Stimulated activated naive CD8-positive, alpha-beta T cell treated with anti-CD3 and anti-CD28 coated beads, Interleukin-15, amount 100 ng/mL, for 72 hours (primary cell): ENCODE results near the gene LEP.
"Not testable (repeated sequence)": the region's sequence is repeated elsewhere in the genome, so short reads cannot be mapped to it uniquely, and the experiment has no call there.

Experiments used
- ATAC-seq: fragments of 150-1000 bp; cut with Tn5 transposase; 2 replicates; pipeline ENCODE4 v1.10.0; 2021; ENCODE audit warnings: mild to moderate bottlenecking, moderate library complexity
- DNase-seq, 2 donors: peaks; one replicate each; pipeline ENCODE4 v3.0.0; 2021 to 2022
- H3K27ac Mint-ChIP-seq, 2 donors: one replicate each; pipeline ENCODE4 v1.8.0; 2022; ENCODE audit warnings: mild to moderate bottlenecking in 2 of 2, mixed read lengths in 2 of 2, moderate library complexity in 2 of 2
- H3K27me3 Mint-ChIP-seq: one replicate; pipeline ENCODE4 v1.8.0; 2022; ENCODE audit warnings: mixed read lengths
- H3K4me1 Mint-ChIP-seq: one replicate; pipeline ENCODE4 v1.8.0; 2022; ENCODE audit warnings: mild to moderate bottlenecking, mixed read lengths
- H3K4me3 Mint-ChIP-seq, 2 donors: one replicate each; pipeline ENCODE4 v1.8.0; 2022; ENCODE audit warnings: mild to moderate bottlenecking in 2 of 2, mixed read lengths in 2 of 2, moderate library complexity in 1 of 2
- H3K9me3 Mint-ChIP-seq, 2 donors: one replicate each; pipeline ENCODE4 v1.8.0; 2022; ENCODE audit warnings: mixed read lengths in 2 of 2

Gene LEP

DNA sequence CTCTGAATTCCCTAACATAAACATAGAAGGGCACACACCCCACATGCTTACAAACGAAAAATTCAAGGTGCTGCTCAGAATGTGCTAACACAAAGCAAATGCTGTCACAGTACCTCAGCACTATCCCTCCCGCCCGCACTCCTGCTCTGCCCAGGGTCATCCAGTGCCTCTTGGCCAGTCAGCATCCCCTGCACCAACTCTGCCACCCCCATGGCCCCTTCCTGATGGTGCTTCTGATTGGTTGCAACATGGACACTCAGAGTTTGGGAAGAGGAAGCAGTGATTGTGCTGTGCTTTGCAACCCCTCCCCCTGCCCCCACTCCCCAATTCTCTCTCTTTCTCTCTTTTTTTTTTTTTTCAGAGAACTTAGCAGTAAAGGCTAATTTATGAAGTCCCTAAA is 13.8 kb upstream of the LEP start:
- no peak overlapping the region for H3K4me3 Mint-ChIP-seq
- H3K27ac Mint-ChIP-seq: no peak overlapping the region
- H3K9me3 Mint-ChIP-seq: no peaks in the 10 kb centered on the region
- ATAC-seq: no peak
- no peak for DNase-seq
- no peaks in the 10 kb centered on the region for H3K4me1 Mint-ChIP-seq
- peaks cover 14% of the 10 kb centered on the region for H3K27me3 Mint-ChIP-seq

DNA sequence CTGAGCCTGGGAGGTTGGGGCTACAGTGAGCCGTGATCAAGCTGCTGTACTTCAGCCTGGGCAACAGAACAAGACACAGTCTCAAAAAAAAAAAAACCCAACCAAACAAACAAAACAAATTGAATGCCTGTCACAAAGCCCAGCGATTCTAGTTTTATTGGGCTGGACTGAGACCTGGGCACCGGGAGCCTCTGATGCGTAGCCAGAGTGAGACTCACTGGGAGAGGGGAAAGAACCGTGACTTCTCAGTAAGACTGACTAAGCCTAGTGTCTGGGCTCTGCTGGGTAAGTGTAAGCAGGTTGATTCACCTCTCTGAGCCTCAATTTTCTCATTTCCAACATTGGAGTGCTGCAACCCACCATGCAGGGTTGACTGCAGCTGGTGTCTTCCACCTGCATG is 10.1 kb upstream of the LEP start:
- H3K9me3 Mint-ChIP-seq: no peaks in the 10 kb centered on the region
- no peak overlapping the region for H3K4me3 Mint-ChIP-seq
- no peaks in the 10 kb centered on the region for H3K4me1 Mint-ChIP-seq
- DNase-seq (no peak), ATAC-seq (no peak)
- peaks cover 9% of the 10 kb centered on the region for H3K27me3 Mint-ChIP-seq
- H3K27ac Mint-ChIP-seq: no peak overlapping the region

DNA sequence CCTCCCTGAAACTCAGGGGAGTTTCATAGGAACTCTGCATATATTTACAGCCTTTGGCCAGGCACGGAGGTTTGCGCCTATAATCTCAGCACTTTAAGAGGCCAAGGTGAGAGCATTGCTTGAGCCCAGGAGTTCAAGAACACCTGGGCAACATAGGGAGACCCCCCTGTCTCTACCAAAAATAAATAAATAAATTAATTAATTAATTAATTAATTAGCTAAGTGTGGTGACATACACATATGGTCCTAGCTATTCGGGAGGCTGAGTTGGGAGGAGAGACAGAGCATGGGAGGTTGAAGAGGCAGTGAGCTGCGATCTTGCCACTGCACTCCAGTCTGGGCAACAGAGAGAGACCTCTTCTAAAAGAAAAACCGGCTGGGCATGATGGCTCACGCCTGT is 9.4 kb upstream of the LEP start:
- peaks cover 2% of the 10 kb centered on the region for H3K4me1 Mint-ChIP-seq
- DNase-seq (no peak), ATAC-seq (no peak)
- H3K27ac Mint-ChIP-seq: no peak overlapping the region
- H3K27me3 Mint-ChIP-seq: peaks cover 9% of the 10 kb centered on the region
- no peak overlapping the region for H3K4me3 Mint-ChIP-seq
- peaks cover 0 to 2% of the 10 kb centered on the region in 2 donors for H3K9me3 Mint-ChIP-seq

DNA sequence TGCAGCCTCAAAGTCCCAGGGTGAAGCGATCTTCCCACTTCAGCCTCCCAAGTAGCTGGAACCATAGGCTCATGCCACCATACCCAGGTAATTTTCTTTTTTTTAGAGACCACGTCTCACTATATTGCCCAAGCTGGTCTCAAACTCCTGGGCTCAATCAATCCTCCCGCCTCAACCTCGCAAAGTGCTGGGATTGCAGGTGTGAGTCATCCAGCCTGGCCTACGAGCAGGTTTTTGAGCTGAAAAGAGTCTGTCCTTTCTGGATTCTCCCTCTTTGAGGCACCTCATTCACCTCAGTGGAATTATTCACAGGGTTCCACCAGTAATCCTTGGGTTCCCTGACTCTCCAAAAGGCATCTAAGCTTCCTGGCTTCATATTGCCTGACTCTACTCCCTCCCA is 7.6 kb upstream of the LEP start:
- H3K4me3 Mint-ChIP-seq: no peak overlapping the region
- peaks cover 9% of the 10 kb centered on the region for H3K27me3 Mint-ChIP-seq
- DNase-seq (no peak), ATAC-seq (no peak)
- H3K4me1 Mint-ChIP-seq: peaks cover 11% of the 10 kb centered on the region
- H3K9me3 Mint-ChIP-seq: peaks cover 6 to 11% of the 10 kb centered on the region in 2 donors
- H3K27ac Mint-ChIP-seq: no peak overlapping the region

DNA sequence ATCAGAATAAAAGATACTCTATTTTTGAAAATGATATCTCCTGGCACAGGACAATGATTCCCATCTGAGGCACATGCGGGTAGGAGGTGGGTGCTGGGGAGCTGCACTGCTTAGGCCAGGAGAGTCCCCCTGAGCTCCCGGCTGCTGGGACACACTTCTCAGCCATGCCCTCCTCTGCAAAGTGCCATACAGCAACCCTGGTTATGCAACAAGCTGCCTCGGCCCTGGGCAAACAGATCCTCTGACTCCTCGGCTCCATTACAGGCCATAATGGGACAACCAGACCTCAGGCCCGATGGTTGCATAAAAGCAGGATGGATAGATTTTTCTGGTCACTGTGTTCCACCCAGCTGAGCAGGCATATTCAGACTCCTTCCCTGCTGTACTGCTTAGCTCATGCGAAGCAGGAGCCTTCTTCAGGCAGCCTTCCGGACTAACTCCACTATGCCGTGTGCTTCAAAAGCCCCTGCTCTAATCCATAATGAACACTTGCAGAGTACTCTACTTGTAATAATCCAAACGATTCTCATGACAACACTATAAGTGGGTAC is 6.5 kb upstream of the LEP start:
- Mint-ChIP-seq H3K27me3 (peaks cover 9% of the 10 kb centered on the region), H3K27ac (peak overlapping the region in 1 of 2 donors; percentile 67), H3K4me1 (peaks cover 11% of the 10 kb centered on the region), H3K4me3 (no peak overlapping the region), H3K9me3 (peaks cover 15 to 17% of the 10 kb centered on the region in 2 donors)
- DNase-seq: no peak
- ATAC-seq: no peak

- ATAC-seq (no peak), DNase-seq (no peak)
- peaks cover 15 to 23% of the 10 kb centered on the region in 2 donors for H3K9me3 Mint-ChIP-seq
- peaks cover 11% of the 10 kb centered on the region for H3K4me1 Mint-ChIP-seq
- H3K4me3 Mint-ChIP-seq: no peak overlapping the region
- no peak overlapping the region for H3K27ac Mint-ChIP-seq
- peaks cover 9% of the 10 kb centered on the region for H3K27me3 Mint-ChIP-seq
Observed at GRCh38 chr7:128235471-128235870, 5.6 kb upstream of the LEP start.

DNA sequence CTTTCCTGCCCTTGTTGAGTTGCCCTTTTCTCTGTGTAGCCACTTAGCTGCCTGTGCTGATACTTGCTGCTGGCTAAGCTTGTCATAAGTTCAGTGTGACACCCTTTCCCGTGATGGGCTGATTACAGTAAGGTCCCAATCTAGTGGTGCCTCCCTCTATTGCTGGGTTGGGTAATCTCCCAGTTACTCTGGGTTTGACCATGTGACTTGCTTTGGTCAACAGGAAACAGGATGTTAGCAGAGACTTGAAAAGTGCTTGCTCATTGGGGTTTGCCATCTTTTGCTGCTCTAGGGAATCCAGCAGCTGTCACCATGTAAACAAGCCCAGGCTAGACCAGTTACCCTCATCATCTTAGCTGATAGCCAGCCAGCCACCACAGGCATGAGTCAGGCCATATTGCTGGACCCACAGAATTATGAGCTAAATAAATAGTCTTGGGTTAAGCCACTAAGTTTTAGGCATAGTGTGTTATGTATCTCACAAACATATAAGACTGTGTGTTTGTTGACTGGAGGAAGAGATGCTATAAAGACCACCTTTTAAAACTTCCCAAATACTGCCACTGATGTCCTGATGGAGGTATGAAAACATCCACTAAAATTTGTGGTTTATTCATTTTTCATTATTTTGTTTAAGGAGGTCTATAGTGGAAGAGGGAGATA is 4.0 kb upstream of the LEP start:
- ATAC-seq (peak; percentile 97), DNase-seq (peak; percentile 9 to 61)
- Mint-ChIP-seq H3K4me1 (peaks cover 11% of the 10 kb centered on the region), H3K27ac (peak overlapping the region; percentile 4 to 67), H3K4me3 (no peak overlapping the region), H3K27me3 (peaks cover 20% of the 10 kb centered on the region), H3K9me3 (peaks cover 15 to 23% of the 10 kb centered on the region in 2 donors)

DNA sequence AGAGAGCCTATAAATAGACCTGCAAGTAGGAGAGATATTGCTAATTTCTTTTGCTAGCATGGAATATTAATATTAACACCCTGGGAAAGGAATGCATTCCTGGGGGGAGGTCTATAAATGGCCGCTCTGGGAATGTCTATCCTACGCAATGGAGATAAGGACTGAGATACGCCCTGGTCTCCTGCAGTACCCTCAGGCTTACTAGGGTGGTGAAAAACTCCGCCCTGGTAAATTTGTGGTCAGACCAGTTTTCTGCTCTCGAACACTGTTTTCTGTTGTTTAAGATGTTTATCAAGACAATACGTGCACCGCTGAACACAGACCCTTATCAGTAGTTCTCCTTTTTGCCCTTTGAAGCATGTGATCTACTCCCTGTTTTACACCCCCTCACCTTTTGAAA is 1.9 kb upstream of the LEP start:
- not testable (repeated sequence) for ATAC-seq, H3K27ac Mint-ChIP-seq, H3K4me3 Mint-ChIP-seq, DNase-seq
- peaks cover 26% of the 10 kb centered on the region for H3K27me3 Mint-ChIP-seq
- peaks cover 15 to 23% of the 10 kb centered on the region in 2 donors for H3K9me3 Mint-ChIP-seq
- peaks cover 11% of the 10 kb centered on the region for H3K4me1 Mint-ChIP-seq

- no peak overlapping the region for H3K27ac Mint-ChIP-seq
- no peak overlapping the region for H3K4me3 Mint-ChIP-seq
- H3K4me1 Mint-ChIP-seq: no peaks in the 10 kb centered on the region
- DNase-seq: no peak
- H3K9me3 Mint-ChIP-seq: peaks cover 10 to 23% of the 10 kb centered on the region in 2 donors
- no peak for ATAC-seq
- peaks cover 42% of the 10 kb centered on the region for H3K27me3 Mint-ChIP-seq
Observed at GRCh38 chr7:128242661-128243060, 1.6 kb downstream of the LEP start.

- DNase-seq (no peak), ATAC-seq (no peak)
- no peak overlapping the region for H3K4me3 Mint-ChIP-seq
- H3K27me3 Mint-ChIP-seq: peaks cover 44% of the 10 kb centered on the region
- H3K4me1 Mint-ChIP-seq: no peaks in the 10 kb centered on the region
- peaks cover 6 to 19% of the 10 kb centered on the region in 2 donors for H3K9me3 Mint-ChIP-seq
- no peak overlapping the region for H3K27ac Mint-ChIP-seq
Observed at GRCh38 chr7:128243273-128243672, 2.2 kb downstream of the LEP start.

GRCh38 chr7:128244861-128245260 is 3.8 kb downstream of the LEP start:
- Mint-ChIP-seq H3K27me3 (peaks cover 44% of the 10 kb centered on the region), H3K4me3 (no peak overlapping the region), H3K27ac (no peak overlapping the region), H3K4me1 (no peaks in the 10 kb centered on the region), H3K9me3 (peaks cover 0 to 3% of the 10 kb centered on the region in 2 donors)
- DNase-seq: no peak
- ATAC-seq: peak; percentile 9

GRCh38 chr7:128247108-128247507 is 6.0 kb downstream of the LEP start:
- DNase-seq: no peak
- H3K27me3 Mint-ChIP-seq: peaks cover 40% of the 10 kb centered on the region
- no peaks in the 10 kb centered on the region for H3K4me1 Mint-ChIP-seq

GRCh38 chr7:128247640-128248194 is 6.6 kb downstream of the LEP start:
- Mint-ChIP-seq H3K27ac (no peak overlapping the region), H3K9me3 (no peaks in the 10 kb centered on the region), H3K4me1 (no peaks in the 10 kb centered on the region), H3K4me3 (no peak overlapping the region), H3K27me3 (peaks cover 33% of the 10 kb centered on the region)
- ATAC-seq: no peak
- no peak for DNase-seq

More at GRCh38 chr7:128247108-128247507, 6.0 kb downstream of the LEP start:
- H3K9me3 Mint-ChIP-seq: no peaks in the 10 kb centered on the region
- no peak for ATAC-seq
- no peak overlapping the region for H3K27ac Mint-ChIP-seq
- no peak overlapping the region for H3K4me3 Mint-ChIP-seq

GRCh38 chr7:128251337-128251736 is 10.3 kb downstream of the LEP start:
- DNase-seq: no peak
- no peak overlapping the region for H3K4me3 Mint-ChIP-seq
- H3K4me1 Mint-ChIP-seq: no peaks in the 10 kb centered on the region
- ATAC-seq: no peak
- no peak overlapping the region for H3K27ac Mint-ChIP-seq
- H3K27me3 Mint-ChIP-seq: peaks cover 16% of the 10 kb centered on the region
- no peaks in the 10 kb centered on the region for H3K9me3 Mint-ChIP-seq

DNA sequence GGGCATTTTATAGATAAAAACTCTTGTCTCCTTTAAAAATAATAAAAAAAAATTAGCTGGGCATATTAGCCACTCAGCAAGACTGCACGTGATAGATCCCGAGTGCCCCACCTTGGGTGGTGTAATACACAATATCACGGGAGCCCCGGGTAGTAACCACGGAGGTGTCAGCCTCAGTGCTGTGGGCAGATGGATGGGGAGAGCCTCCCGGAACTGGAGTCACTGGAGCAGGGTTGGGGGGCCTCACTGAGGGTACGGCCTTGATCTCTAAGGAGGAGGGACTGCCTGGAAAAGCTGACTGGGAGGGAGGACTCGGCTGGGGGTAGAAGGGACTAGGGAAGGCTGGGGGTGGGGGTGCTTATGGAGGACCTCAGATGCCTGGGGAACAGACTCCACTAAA is 12.6 kb downstream of the LEP start:
- no peak for DNase-seq
- H3K4me3 Mint-ChIP-seq: no peak overlapping the region

DNA sequence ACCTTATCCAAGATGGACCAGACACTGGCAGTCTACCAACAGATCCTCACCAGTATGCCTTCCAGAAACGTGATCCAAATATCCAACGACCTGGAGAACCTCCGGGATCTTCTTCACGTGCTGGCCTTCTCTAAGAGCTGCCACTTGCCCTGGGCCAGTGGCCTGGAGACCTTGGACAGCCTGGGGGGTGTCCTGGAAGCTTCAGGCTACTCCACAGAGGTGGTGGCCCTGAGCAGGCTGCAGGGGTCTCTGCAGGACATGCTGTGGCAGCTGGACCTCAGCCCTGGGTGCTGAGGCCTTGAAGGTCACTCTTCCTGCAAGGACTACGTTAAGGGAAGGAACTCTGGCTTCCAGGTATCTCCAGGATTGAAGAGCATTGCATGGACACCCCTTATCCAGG is 13.4 kb downstream of the LEP start:
- DNase-seq: no peak
- Mint-ChIP-seq H3K4me1 (no peaks in the 10 kb centered on the region), H3K27me3 (peaks cover 12% of the 10 kb centered on the region), H3K27ac (no peak overlapping the region), H3K9me3 (no peaks in the 10 kb centered on the region), H3K4me3 (no peak overlapping the region)
- no peak for ATAC-seq

More for the DNA sequence above, 12.6 kb downstream of the LEP start:
- ATAC-seq: no peak
- H3K9me3 Mint-ChIP-seq: no peaks in the 10 kb centered on the region
- H3K27me3 Mint-ChIP-seq: peaks cover 12% of the 10 kb centered on the region
- H3K27ac Mint-ChIP-seq: no peak overlapping the region
- H3K4me1 Mint-ChIP-seq: no peaks in the 10 kb centered on the region
